ENCODE data around the gene RNF121.

RNF121 gene

GRCh38 chr11:71935338-71935925, 6.6 kb downstream of the RNF121 start:
- no peak for DNase-seq

GRCh38 chr11:71936825-71937224, 8.0 kb downstream of the RNF121 start:
- DNase-seq, result no peak

- DNase-seq, result no peak
Measured at GRCh38 chr11:71937826-71938225, 9.0 kb downstream of the RNF121 start.

GRCh38 chr11:71940561-71941219, 11.8 kb downstream of the RNF121 start:
- DNase-seq, result peak; percentile 27

GRCh38 chr11:71946144-71946571, 17.3 kb downstream of the RNF121 start:
- DNase-seq, result no peak

GRCh38 chr11:71947498-71947897, 18.7 kb downstream of the RNF121 start:
- no peak for DNase-seq

GRCh38 chr11:71948314-71949027, 19.6 kb downstream of the RNF121 start:
- no peak for DNase-seq

GRCh38 chr11:71949034-71949433, 20.2 kb downstream of the RNF121 start:
- no peak for DNase-seq

GRCh38 chr11:71951741-71952310, 23.0 kb downstream of the RNF121 start:
- DNase-seq, result no peak

- no peak for DNase-seq
Measured at GRCh38 chr11:71955898-71956456, 27.1 kb downstream of the RNF121 start.

- DNase-seq, result no peak
Measured at GRCh38 chr11:71962428-71963038, 33.7 kb downstream of the RNF121 start.

- DNase-seq, result no peak
Measured at GRCh38 chr11:71963468-71963867, 34.6 kb downstream of the RNF121 start.

- no peak for DNase-seq
Measured at GRCh38 chr11:71964641-71965040, 35.8 kb downstream of the RNF121 start.

- no peak for DNase-seq
Measured at GRCh38 chr11:71971680-71972079, 42.8 kb downstream of the RNF121 start.

GRCh38 chr11:71976551-71976950, 47.7 kb downstream of the RNF121 start:
- no peak for DNase-seq

GRCh38 chr11:71977090-71977489, 48.2 kb downstream of the RNF121 start:
- DNase-seq, result no peak

- peak; percentile 55 for DNase-seq
Measured at GRCh38 chr11:71977743-71978418, 49.0 kb downstream of the RNF121 start.

- DNase-seq, result no peak
Measured at GRCh38 chr11:71979094-71979493, 50.2 kb downstream of the RNF121 start.

- no peak for DNase-seq
Measured at GRCh38 chr11:71979602-71980001, 50.8 kb downstream of the RNF121 start.

GRCh38 chr11:71986131-71986530, 57.3 kb downstream of the RNF121 start:
- no peak for DNase-seq

- peak; percentile 75 for DNase-seq
Measured at GRCh38 chr11:71987521-71987920, 58.7 kb downstream of the RNF121 start.

GRCh38 chr11:71988050-71988449, 59.2 kb downstream of the RNF121 start:
- DNase-seq, result no peak

Measured in NCI-H69 (cell line).